ENCODE data around the gene ASCL4. TPM values are rescaled to one million over a fixed set of nuclear protein-coding genes. Genes with fewer than 3 reads are reported as not detected.

The ASCL4 gene
- polyA plus RNA-seq, 1 of the 3 experiments (the other 2 are of a cell fraction), result not detected

- no peak for DNase-seq
- no peaks in the 10 kb centered on the region for H3F3A ChIP-seq (replicated peaks; ENCODE audit: insufficient read depth)
- ChIA-PET CTCF (interaction anchor here (1.3 kb wide), 1 partner anchor 9 kb away, joined by 4 read pairs; no protein-coding TSS in a partner anchor), POLR2A (no interaction called here)
- WGBS (ENCODE audit: low lambda C conversion rate), result 54% methylated on average over 5 of the region's 5 CpGs
- H3K4me2 ChIP-seq, result no peak overlapping the region
- no peak for TF ChIP-seq RXRA (IDR thresholded peaks at IDR 0.05; ENCODE audit: borderline replicate concordance, low read depth)
- no peak for TF ChIP-seq ELF1 (IDR thresholded peaks at IDR 0.05)
- H3K9me2 ChIP-seq, result no peaks in the 10 kb centered on the region
- no peak overlapping the region for H2AFZ ChIP-seq (ENCODE audit: low read depth)
- H4K20me1 ChIP-seq (ENCODE audit: insufficient read depth), result no peaks in the 10 kb centered on the region
- no peak overlapping the region for H3K9ac ChIP-seq
- H3K27me3 ChIP-seq (ENCODE audit: insufficient read depth), result no peaks in the 10 kb centered on the region; the same call in 1 of the 2 replicates
- no peak overlapping the region for H3K4me3 ChIP-seq (ENCODE audit: low read depth in 2 of 2, low read length in 1 of 2)
- no peaks in the 10 kb centered on the region for H3K79me2 ChIP-seq (ENCODE audit: insufficient read depth)
- no peaks in the 10 kb centered on the region for H3K9me3 ChIP-seq
- H3K27ac ChIP-seq (ENCODE audit: low read depth in 2 of 2, low read length in 1 of 2), result no peak overlapping the region
- H3K4me1 ChIP-seq (ENCODE audit: control insufficient read depth in 1 of 2, insufficient read depth in 2 of 2, low read depth in 1 of 2, low read length in 1 of 2), result no peaks in the 10 kb centered on the region
- H3K36me3 ChIP-seq (replicated peaks in 1 of 2; ENCODE audit: control insufficient read depth in 1 of 2, insufficient read depth in 2 of 2, low read length in 1 of 2), result no peaks in the 10 kb centered on the region
These were observed 7.0 kb upstream of the ASCL4 start for GRCh38 chr12:107767466-107767865.

GRCh38 chr12:107775093-107775721, 703 bp downstream of the ASCL4 start:
- 5% methylated on average over 13 of the region's 66 CpGs for WGBS (ENCODE audit: low lambda C conversion rate)
- H3K9me3 ChIP-seq, result no peaks in the 10 kb centered on the region
- no peaks in the 10 kb centered on the region for H3K79me2 ChIP-seq (ENCODE audit: insufficient read depth)
- H4K20me1 ChIP-seq (ENCODE audit: insufficient read depth), result no peaks in the 10 kb centered on the region
- peak overlapping the region in 1 of 2 experiments; percentile 23; a peak in 1 of 4 replicates for H3K4me3 ChIP-seq (ENCODE audit: low read depth in 2 of 2, low read length in 1 of 2)
- no peak for TF ChIP-seq USF2 (IDR thresholded peaks at IDR 0.05; ENCODE audit: borderline replicate concordance, low read depth, low read length)
- TF ChIP-seq, protein P1, sequence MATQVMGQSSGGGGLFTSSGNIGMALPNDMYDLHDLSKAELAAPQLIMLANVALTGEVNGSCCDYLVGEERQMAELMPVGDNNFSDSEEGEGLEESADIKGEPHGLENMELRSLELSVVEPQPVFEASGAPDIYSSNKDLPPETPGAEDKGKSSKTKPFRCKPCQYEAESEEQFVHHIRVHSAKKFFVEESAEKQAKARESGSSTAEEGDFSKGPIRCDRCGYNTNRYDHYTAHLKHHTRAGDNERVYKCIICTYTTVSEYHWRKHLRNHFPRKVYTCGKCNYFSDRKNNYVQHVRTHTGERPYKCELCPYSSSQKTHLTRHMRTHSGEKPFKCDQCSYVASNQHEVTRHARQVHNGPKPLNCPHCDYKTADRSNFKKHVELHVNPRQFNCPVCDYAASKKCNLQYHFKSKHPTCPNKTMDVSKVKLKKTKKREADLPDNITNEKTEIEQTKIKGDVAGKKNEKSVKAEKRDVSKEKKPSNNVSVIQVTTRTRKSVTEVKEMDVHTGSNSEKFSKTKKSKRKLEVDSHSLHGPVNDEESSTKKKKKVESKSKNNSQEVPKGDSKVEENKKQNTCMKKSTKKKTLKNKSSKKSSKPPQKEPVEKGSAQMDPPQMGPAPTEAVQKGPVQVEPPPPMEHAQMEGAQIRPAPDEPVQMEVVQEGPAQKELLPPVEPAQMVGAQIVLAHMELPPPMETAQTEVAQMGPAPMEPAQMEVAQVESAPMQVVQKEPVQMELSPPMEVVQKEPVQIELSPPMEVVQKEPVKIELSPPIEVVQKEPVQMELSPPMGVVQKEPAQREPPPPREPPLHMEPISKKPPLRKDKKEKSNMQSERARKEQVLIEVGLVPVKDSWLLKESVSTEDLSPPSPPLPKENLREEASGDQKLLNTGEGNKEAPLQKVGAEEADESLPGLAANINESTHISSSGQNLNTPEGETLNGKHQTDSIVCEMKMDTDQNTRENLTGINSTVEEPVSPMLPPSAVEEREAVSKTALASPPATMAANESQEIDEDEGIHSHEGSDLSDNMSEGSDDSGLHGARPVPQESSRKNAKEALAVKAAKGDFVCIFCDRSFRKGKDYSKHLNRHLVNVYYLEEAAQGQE (IDR thresholded peaks at IDR 0.05; ENCODE audit: low read depth, low read length), result peak; percentile 61; the same call in 1 of the 2 replicates
- TF ChIP-seq NRF1 (IDR thresholded peaks at IDR 0.05; ENCODE audit: low read depth, low read length), result 0 out of 2 replicates have a peak, but pooled peaks have one; percentile 17
- no peak overlapping the region for H2AFZ ChIP-seq (ENCODE audit: low read depth)
- no peaks in the 10 kb centered on the region for H3F3A ChIP-seq (replicated peaks; ENCODE audit: insufficient read depth)
- no peak overlapping the region for H3K9ac ChIP-seq
- POLR2A ChIA-PET, result no interaction called here
- peaks cover 23% of the 10 kb centered on the region for H3K27me3 ChIP-seq (ENCODE audit: insufficient read depth)
- CTCF ChIA-PET, result interaction anchor here (0.9 to 2.3 kb wide), 7 partner anchors 8 to 856 kb away, joined by 3 to 8 read pairs (median 4); no protein-coding TSS in a partner anchor
- no peak overlapping the region for H3K27ac ChIP-seq (ENCODE audit: low read depth in 2 of 2, low read length in 1 of 2)
- H3K9me2 ChIP-seq, result no peaks in the 10 kb centered on the region
- no peak overlapping the region for H3K4me2 ChIP-seq
- no peaks in the 10 kb centered on the region for H3K36me3 ChIP-seq (replicated peaks in 1 of 2; ENCODE audit: control insufficient read depth in 1 of 2, insufficient read depth in 2 of 2, low read length in 1 of 2)
- no peaks in the 10 kb centered on the region; a peak in 1 of 4 replicates for H3K4me1 ChIP-seq (ENCODE audit: control insufficient read depth in 1 of 2, insufficient read depth in 2 of 2, low read depth in 1 of 2, low read length in 1 of 2)
- DNase-seq, result peak; percentile 85
